Right lobe of liver (tissue), 4 donors: ENCODE data around the gene DHRS1.

Experiments used
- POLR2A ChIP-seq: fragments of 450-650 bp; IDR thresholded peaks from one replicate; pipeline ENCODE4 v1.6.1; 2017; ENCODE audit warnings: antibody characterized with exemption, mild to moderate bottlenecking
- TF ChIP-seq, protein P1 (sequence below), 4 donors: fragments of 200-600 bp in 3 of 4; fragments of 450-650 bp in 1 of 4; IDR thresholded peaks; one replicate each; pipeline versions ENCODE4 v1.5.1 to v1.8.0; 2016 to 2022; ENCODE audit warnings: antibody characterized with exemption in 4 of 4, mild to moderate bottlenecking in 2 of 4
- donor health status: DM: no; HTN: no; CAD: no.
- donor health status: DM: no; HTN: no; CAD: no.
- donor health status: DM: no; HTN: yes; CAD: no.

DNA sequence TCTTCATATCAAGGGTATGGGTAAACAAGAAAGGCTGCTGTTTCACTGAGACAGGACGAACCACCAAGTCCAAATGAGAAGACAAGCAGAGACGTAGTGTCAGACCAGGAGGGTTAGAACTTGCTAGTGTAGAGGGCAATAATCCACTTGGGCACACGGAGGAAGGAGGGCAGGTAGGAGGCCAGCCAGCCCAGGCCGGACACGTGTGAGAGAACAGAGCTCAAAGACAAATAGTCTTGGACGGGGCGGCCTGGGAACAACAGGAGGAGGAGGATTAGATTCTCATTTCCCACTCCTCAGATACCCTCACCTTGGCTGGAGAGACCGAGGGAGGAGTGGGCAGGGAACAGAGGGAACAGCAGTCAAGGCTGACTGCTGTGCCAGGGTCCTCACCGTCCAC is 8.8 kb downstream of the DHRS1 start:
- TF ChIP-seq, protein P1, sequence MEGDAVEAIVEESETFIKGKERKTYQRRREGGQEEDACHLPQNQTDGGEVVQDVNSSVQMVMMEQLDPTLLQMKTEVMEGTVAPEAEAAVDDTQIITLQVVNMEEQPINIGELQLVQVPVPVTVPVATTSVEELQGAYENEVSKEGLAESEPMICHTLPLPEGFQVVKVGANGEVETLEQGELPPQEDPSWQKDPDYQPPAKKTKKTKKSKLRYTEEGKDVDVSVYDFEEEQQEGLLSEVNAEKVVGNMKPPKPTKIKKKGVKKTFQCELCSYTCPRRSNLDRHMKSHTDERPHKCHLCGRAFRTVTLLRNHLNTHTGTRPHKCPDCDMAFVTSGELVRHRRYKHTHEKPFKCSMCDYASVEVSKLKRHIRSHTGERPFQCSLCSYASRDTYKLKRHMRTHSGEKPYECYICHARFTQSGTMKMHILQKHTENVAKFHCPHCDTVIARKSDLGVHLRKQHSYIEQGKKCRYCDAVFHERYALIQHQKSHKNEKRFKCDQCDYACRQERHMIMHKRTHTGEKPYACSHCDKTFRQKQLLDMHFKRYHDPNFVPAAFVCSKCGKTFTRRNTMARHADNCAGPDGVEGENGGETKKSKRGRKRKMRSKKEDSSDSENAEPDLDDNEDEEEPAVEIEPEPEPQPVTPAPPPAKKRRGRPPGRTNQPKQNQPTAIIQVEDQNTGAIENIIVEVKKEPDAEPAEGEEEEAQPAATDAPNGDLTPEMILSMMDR (IDR thresholded peaks at IDR 0.05), result no peak
- TF ChIP-seq POLR2A, result no peak
